ENCODE data around the gene FAM20C.
A peak's percentile ranks its signal among the peaks of the same experiment; 100 is the strongest.

FAM20C gene

GRCh38 chr7:211033-211714 is 18.8 kb downstream of the FAM20C start:
- Histone ChIP-seq H3K9me3 (ENCODE audit: control insufficient read depth, insufficient read depth, low read depth, low read length) (no peaks in the 10 kb centered on the region), H3K36me3 (ENCODE audit: control insufficient read depth in 2 of 2, insufficient read depth in 1 of 2, low read length in 2 of 2) (peaks cover 0 to 18% of the 10 kb centered on the region in 2 experiments; a peak in 1 of 3 replicates), H3K4me1 (ENCODE audit: control insufficient read depth, insufficient read depth, low read length) (no peaks in the 10 kb centered on the region), H3K27ac (ENCODE audit: extremely low read depth, low read depth, low read length) (no peak overlapping the region), H3K4me3 (ENCODE audit: low read depth, low read length) (no peak overlapping the region)
- TF ChIP-seq WT1 (tag by site-specific recombination; IDR thresholded peaks at IDR 0.05), result peak; percentile 63
- 0 out of 2 replicates have a peak, but pooled peaks have one; percentile 30 for TF ChIP-seq ZFHX2 (tag by site-specific recombination; conservative IDR thresholded peaks at IDR 0.05)
- no peak for TF ChIP-seq ZNF146 (tag by site-specific recombination; IDR thresholded peaks at IDR 0.05)
- TF ChIP-seq ZBTB1 (tag by site-specific recombination; IDR thresholded peaks at IDR 0.05), result no peak
- TF ChIP-seq GLIS1 (tag by site-specific recombination; IDR thresholded peaks at IDR 0.05), result peak; percentile 34
- TF ChIP-seq EGR2 (tag by site-specific recombination; IDR thresholded peaks at IDR 0.05; ENCODE audit: low read depth), result peak; percentile 51; the same call in 1 of the 2 replicates
- CTCF ChIA-PET, result no interaction called here
- POLR2A ChIA-PET, result no interaction called here

DNA sequence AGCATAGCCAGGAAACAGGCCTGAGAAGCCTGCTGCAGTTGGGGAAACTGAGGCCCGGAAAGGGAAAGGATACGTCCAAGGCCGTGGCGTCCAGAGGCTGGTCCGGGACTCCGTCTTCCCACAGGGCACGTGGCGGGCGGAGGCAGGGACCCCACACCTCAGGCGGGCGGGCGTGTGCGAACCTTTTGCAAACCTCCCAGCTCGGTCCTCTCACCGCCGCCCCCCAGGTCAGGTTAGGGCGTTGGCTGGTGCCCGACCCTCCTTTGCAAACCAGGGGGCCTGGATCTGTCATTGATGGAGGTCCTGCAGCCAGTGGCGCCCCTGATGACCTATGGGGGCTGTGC is 19.3 kb downstream of the FAM20C start:
- ChIA-PET CTCF (no interaction called here), POLR2A (no interaction called here)
- no peak overlapping the region for H3K4me3 ChIP-seq (ENCODE audit: low read depth, low read length)
- H3K27ac ChIP-seq (ENCODE audit: extremely low read depth, low read depth, low read length), result no peak overlapping the region
- H3K9me3 ChIP-seq (ENCODE audit: control insufficient read depth, insufficient read depth, low read depth, low read length), result no peaks in the 10 kb centered on the region
- no peaks in the 10 kb centered on the region for H3K4me1 ChIP-seq (ENCODE audit: control insufficient read depth, insufficient read depth, low read length)
- H3K36me3 ChIP-seq (ENCODE audit: control insufficient read depth in 2 of 2, insufficient read depth in 1 of 2, low read length in 2 of 2), result peaks cover 0 to 18% of the 10 kb centered on the region in 2 experiments; a peak in 1 of 3 replicates
- TF ChIP-seq ZNF785 (tag by site-specific recombination; IDR thresholded peaks at IDR 0.05) (no peak), ZNF184 (tag by site-specific recombination; IDR thresholded peaks at IDR 0.05) (no peak), HOXD13 (CRISPR knock-in tag; IDR thresholded peaks at IDR 0.05; ENCODE audit: borderline replicate concordance) (no peak), YY2 (tag by site-specific recombination; IDR thresholded peaks at IDR 0.05) (no peak), ZNF624 (tag by site-specific recombination; IDR thresholded peaks at IDR 0.05) (no peak), ZNF426 (tag by site-specific recombination; IDR thresholded peaks at IDR 0.05) (no peak), ZNF510 (tag by site-specific recombination; IDR thresholded peaks at IDR 0.05; ENCODE audit: insufficient replicate concordance) (no peak), ZNF473 (tag by site-specific recombination; IDR thresholded peaks at IDR 0.05) (no peak), ZBTB21 (tag by site-specific recombination; IDR thresholded peaks at IDR 0.05) (no peak), ZBTB48 (tag by site-specific recombination; IDR thresholded peaks at IDR 0.05) (no peak), ZNF610 (tag by site-specific recombination; IDR thresholded peaks at IDR 0.05; ENCODE audit: borderline replicate concordance) (no peak), ZNF157 (tag by site-specific recombination; IDR thresholded peaks at IDR 0.05) (no peak)
- TF ChIP-seq, protein P1, sequence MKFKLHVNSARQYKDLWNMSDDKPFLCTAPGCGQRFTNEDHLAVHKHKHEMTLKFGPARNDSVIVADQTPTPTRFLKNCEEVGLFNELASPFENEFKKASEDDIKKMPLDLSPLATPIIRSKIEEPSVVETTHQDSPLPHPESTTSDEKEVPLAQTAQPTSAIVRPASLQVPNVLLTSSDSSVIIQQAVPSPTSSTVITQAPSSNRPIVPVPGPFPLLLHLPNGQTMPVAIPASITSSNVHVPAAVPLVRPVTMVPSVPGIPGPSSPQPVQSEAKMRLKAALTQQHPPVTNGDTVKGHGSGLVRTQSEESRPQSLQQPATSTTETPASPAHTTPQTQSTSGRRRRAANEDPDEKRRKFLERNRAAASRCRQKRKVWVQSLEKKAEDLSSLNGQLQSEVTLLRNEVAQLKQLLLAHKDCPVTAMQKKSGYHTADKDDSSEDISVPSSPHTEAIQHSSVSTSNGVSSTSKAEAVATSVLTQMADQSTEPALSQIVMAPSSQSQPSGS (tag by site-specific recombination; IDR thresholded peaks at IDR 0.05; ENCODE audit: low read depth), result no peak

GRCh38 chr7:212754-213153 is 20.4 kb downstream of the FAM20C start:
- H3K27ac ChIP-seq (ENCODE audit: extremely low read depth, low read depth, low read length), result no peak overlapping the region
- ChIA-PET POLR2A (no interaction called here), CTCF (no interaction called here)
- H3K4me1 ChIP-seq (ENCODE audit: control insufficient read depth, insufficient read depth, low read length), result no peaks in the 10 kb centered on the region
- H3K9me3 ChIP-seq (ENCODE audit: control insufficient read depth, insufficient read depth, low read depth, low read length), result no peaks in the 10 kb centered on the region
- H3K36me3 ChIP-seq (ENCODE audit: control insufficient read depth in 2 of 2, insufficient read depth in 1 of 2, low read length in 2 of 2), result peaks cover 0 to 18% of the 10 kb centered on the region in 2 experiments; a peak in 1 of 3 replicates
- H3K4me3 ChIP-seq (ENCODE audit: low read depth, low read length), result no peak overlapping the region
- TF ChIP-seq, protein P2, sequence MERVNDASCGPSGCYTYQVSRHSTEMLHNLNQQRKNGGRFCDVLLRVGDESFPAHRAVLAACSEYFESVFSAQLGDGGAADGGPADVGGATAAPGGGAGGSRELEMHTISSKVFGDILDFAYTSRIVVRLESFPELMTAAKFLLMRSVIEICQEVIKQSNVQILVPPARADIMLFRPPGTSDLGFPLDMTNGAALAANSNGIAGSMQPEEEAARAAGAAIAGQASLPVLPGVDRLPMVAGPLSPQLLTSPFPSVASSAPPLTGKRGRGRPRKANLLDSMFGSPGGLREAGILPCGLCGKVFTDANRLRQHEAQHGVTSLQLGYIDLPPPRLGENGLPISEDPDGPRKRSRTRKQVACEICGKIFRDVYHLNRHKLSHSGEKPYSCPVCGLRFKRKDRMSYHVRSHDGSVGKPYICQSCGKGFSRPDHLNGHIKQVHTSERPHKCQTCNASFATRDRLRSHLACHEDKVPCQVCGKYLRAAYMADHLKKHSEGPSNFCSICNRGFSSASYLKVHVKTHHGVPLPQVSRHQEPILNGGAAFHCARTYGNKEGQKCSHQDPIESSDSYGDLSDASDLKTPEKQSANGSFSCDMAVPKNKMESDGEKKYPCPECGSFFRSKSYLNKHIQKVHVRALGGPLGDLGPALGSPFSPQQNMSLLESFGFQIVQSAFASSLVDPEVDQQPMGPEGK (tag by site-specific recombination; IDR thresholded peaks at IDR 0.05), result no peak
- TF ChIP-seq ZIC2 (tag by site-specific recombination; IDR thresholded peaks at IDR 0.05), result no peak
- no peak for TF ChIP-seq SALL2 (tag by site-specific recombination; IDR thresholded peaks at IDR 0.05; ENCODE audit: borderline replicate concordance)
- TF ChIP-seq ZNF626 (tag by site-specific recombination; IDR thresholded peaks at IDR 0.05), result no peak
- TF ChIP-seq ZNF112 (tag by site-specific recombination; IDR thresholded peaks at IDR 0.05), result no peak
- TF ChIP-seq KLF10 (tag by site-specific recombination; IDR thresholded peaks at IDR 0.05), result no peak
